ENCODE measurements around the gene CCL26. TPM values are rescaled to one million over a fixed set of nuclear protein-coding genes. Genes with fewer than 3 reads are reported as not detected.

CCL26 gene
- total RNA-seq, 4 donors from 2014 or later: 1.4 to 3.0 (median 1.6) TPM; not detected in 1

DNA sequence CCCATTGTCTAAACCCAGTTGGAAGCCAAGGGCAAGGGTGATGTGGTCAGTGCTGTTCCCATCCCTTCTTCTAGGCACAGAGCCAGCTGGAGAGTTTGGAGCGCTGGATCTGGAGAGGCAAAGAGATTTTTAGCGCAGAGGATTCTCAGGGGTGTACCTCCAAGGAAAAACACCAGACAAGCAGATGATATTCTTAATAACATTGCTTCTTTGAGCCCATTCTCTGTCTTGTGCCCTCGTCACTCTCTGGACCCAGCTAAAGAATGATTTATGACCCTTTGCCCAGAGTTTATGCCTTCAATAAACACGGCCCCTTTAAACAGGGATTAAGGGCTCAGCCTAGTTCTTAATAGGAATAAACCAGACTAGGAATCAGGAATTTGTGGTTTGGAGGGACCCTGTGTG is 28.6 kb downstream of the CCL26 start:
- DNase-seq (ENCODE audit: low spot score): no peak
- no peak for TF ChIP-seq CTCF (IDR thresholded peaks at IDR 0.05)
- no peak for ATAC-seq (ENCODE audit: low FRiP score)

GRCh38 chr7:75740846-75741497 is 31.0 kb downstream of the CCL26 start:
- DNase-seq (ENCODE audit: low spot score) (peak; percentile 30), ATAC-seq (ENCODE audit: low FRiP score) (no peak)

GRCh38 chr7:75739796-75740672 is 32.0 kb downstream of the CCL26 start:
- no peak for TF ChIP-seq CTCF (IDR thresholded peaks at IDR 0.05)
- no peak for DNase-seq (ENCODE audit: low spot score)
- ATAC-seq (ENCODE audit: low FRiP score): no peak

More at GRCh38 chr7:75740846-75741497, 31.0 kb downstream of the CCL26 start:
- no peak for TF ChIP-seq CTCF (IDR thresholded peaks at IDR 0.05)

- no peak for TF ChIP-seq CTCF (IDR thresholded peaks at IDR 0.05)
- DNase-seq (ENCODE audit: low spot score) (peak; percentile 98), ATAC-seq (ENCODE audit: low FRiP score) (peak; percentile 99)
Measured at GRCh38 chr7:75738975-75739795, 32.8 kb downstream of the CCL26 start.

DNA sequence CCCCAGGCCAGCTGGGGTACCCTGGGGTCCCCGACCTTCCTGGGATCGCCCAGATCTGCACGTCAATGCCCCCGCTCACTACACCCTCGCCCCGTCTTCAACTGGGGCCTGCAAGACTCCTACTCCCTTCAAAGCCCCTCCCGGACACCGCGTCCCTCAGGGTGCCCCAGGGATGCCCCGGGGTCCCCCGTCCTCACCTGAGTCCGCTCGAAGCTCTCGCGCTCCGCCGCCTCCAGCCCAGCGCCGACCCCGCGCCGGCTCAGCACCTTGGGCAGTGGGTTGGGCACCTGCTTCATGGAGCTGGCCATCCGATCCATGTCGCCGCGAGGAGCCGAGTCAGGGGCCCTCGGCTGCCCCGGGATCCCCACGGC is 33.4 kb downstream of the CCL26 start, which contains the start of gene HIP1:
Gene HIP1 (minus strand): TSS at position 338 of the 371 bp plus-strand sequence. CDS start 21 bp downstream, at position 317.
- TF ChIP-seq CTCF (IDR thresholded peaks at IDR 0.05): no peak
- DNase-seq (ENCODE audit: low spot score) (no peak), ATAC-seq (ENCODE audit: low FRiP score) (peak; percentile 12)

GRCh38 chr7:75737856-75738603 is 34.0 kb downstream of the CCL26 start:
- ATAC-seq (ENCODE audit: low FRiP score) (no peak), DNase-seq (ENCODE audit: low spot score) (no peak)
- no peak for TF ChIP-seq CTCF (IDR thresholded peaks at IDR 0.05)
